Skeletal muscle cell (primary cell): Measurements from ENCODE around the gene SLC17A2.

Source experiments
- DNase-seq: peaks from one replicate; pipeline ENCODE4 v3.0.0-alpha.2; 2010; ENCODE audit warnings: low read depth
- H3K4me3 ChIP-seq: 2 replicates; pipeline ENCODE4 v1.5.1; 2011; ENCODE audit warnings: low read depth, mild to moderate bottlenecking, control low read depth, low read length, moderate library complexity

SLC17A2 gene

GRCh38 chr6:25927756-25928216, 2.7 kb downstream of the SLC17A2 start:
- no peak for DNase-seq
- H3K4me3 ChIP-seq, result no peak overlapping the region

DNA sequence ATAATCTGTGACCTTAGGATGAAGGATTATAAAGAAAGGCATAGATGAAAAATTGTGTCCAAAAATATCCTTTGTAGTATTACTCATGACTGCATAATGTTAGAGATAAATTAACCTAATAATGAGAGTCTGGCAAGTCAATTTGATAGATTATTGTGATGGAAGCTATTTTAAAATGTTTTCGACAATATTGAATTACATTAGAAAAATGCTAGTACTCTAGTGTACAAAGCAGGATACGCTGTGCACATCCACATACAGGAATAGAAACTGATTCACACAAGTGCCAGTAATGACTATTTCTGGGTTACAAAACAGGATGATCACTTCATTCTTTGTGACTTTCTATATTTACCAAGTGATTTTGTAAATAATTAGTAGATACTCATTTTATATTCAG, 3.3 kb downstream of the SLC17A2 start:
- no peak for DNase-seq
- H3K4me3 ChIP-seq, result no peak overlapping the region

DNA sequence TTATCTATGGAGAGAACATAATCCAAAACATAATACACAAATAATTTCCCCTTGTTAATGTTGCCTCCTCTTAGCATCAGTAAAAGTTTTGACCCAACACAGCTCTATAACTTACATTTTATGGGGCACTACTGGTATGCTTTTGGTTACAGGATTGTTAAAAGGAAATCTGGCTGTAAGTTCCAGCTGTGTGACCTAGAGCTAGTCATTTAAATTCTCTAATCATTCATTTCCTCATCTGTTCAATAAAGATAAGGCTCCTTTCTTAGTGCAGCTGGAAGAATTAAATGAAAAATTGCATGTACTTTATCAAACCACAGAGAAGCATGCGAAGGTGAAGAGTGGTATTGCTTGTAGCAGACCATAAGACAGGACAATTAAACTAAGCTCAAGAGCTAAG, 4.6 kb downstream of the SLC17A2 start:
- H3K4me3 ChIP-seq, result no peak overlapping the region
- no peak for DNase-seq

DNA sequence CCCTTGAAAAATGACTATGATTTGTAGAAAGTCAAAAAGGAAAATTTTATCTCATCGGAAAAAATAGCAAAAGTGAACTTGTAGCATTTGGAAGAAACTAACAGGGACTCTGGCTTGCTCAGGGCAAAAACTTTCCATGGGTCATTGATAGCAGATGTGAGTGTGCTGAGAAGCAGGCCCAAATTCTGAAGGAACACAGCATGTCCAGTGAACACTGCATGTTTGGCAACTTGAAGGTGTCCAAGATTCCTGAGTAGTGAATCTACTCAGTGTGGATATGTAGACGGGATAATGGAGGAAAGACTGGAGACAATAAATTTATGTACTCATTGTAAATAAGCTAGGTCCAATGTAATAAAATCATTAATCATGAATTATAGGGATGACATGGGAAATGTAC, 8.2 kb downstream of the SLC17A2 start:
- no peak overlapping the region for H3K4me3 ChIP-seq
- DNase-seq, result no peak

DNA sequence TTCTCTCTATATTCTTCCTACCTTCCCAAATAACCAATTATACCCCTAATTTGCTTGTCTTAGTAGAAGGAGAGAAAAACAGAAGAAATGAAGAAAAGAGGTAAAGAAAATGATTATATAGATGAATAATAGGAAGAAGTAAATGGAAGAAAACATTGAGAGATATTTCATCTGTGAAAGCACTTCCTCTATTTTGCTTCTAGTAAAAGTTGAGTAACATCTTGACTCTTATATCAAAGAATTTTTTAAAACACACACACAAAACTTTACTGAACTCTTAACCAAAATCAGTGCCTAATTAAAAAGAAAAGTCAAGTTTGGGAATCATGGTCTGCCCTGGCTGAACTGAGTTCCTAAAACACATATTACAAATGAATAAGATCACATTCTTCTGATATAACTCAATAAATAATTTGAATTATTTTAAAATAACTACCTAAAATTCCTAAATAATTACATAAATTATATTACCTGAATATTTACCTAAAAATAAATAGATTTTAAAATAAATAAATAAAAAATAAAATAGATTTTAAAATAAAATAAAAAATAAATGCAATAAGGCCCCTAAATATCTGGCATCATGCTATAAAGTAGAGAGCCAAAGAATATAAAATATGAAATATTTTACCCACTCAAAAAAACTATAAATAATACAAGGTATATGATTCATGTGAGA, 8.8 kb downstream of the SLC17A2 start:
- H3K4me3 ChIP-seq, result no peak overlapping the region
- DNase-seq, result no peak

DNA sequence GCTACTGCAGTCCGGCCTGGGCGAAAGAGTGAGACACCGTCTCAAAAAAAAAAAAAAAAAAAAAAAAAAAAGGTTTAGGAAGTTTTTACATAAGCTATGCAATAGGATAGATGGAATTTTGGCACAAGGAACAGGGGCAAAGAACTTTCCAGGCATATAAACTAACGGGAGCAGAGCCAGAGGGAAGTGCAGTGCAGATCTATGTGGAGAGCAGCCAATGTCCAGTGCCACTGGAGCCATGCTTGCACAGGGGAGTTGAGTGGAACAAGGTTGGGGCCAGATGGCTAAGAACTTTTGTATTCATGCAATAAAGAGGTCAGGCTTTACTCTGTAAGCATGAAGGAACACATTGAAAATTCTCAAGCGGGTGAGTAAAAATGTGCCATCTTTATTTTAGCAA, 10.8 kb downstream of the SLC17A2 start:
- no peak for DNase-seq
- no peak overlapping the region for H3K4me3 ChIP-seq

DNA sequence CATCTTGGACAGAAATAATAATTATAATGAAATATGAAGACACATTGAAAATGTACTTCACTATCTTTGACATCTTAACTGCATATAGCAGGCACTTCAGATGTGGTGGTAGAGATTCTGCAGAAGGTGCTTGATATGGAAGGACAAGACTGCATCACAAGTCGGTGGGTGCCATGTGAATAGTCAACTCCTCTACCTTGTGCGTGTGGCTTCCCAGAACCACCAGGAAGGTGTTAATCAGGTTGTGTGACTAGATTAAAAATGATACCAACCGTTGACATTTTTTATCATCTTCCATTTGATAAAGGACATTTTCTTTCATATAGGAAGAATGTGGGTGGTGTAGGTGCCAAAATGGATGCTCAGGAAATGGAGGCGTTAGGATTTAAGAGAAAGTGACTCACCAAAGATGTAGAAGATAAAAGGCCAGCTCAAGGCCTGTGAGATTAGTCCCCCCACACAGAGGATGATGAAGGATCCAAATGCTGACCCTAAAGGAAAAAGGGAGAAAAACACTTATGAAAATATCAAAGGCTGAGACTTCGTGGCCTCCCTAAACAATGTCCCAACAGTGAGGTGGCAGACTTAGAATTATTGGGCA, 12.3 kb downstream of the SLC17A2 start:
- H3K4me3 ChIP-seq, result no peak overlapping the region
- DNase-seq, result no peak

GRCh38 chr6:25916789-25917490, 13.6 kb downstream of the SLC17A2 start:
- H3K4me3 ChIP-seq, result no peak overlapping the region
- no peak for DNase-seq

DNA sequence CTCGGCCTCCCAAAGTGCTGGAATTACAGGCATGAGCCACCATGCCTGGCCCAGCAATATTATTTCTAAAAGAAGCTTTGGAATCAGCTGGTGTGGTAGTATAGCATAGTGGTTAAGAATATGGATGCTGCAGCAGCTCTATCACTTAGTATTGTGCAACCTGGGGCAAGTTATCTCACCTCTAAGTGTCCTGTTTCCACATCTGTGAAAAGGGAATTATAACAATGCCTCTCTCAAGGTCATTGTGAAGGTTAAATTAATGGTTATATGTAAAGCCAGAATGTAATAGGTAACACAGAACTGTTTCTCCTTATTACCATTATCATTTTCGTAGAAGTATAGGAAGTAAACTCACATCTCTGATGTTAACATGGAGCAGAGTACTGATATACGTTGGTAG, 14.2 kb downstream of the SLC17A2 start:
- H3K4me3 ChIP-seq, result no peak overlapping the region
- DNase-seq, result no peak

DNA sequence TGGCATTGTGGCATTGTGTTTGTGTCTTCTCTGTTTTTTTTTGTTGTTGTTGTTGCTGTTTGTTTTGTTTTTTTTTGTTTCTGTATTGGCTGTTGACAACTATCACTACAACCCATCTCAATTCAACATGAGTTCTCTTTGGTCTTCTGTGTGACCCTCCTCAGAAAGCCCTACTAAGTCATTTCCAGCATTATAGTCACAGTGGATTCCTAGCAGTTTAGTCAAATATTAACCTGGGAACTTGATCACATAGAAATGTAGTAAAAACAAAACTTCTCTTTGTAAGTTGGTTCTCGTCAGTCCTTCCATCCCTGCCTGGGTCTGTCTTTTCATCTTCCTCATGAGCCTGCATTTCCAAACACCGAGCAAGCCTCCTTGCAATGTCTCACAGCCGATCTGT, 16.8 kb downstream of the SLC17A2 start:
- no peak overlapping the region for H3K4me3 ChIP-seq
- DNase-seq, result no peak

GRCh38 chr6:25911351-25911750, 19.1 kb downstream of the SLC17A2 start:
- no peak for DNase-seq
- H3K4me3 ChIP-seq, result no peak overlapping the region

- no peak for DNase-seq
- no peak overlapping the region for H3K4me3 ChIP-seq
Observed at GRCh38 chr6:25907475-25908014, 22.9 kb downstream of the SLC17A2 start.

- no peak overlapping the region for H3K4me3 ChIP-seq
- no peak for DNase-seq
Observed at GRCh38 chr6:25903467-25904099, 26.9 kb downstream of the SLC17A2 start.

GRCh38 chr6:25902071-25902470, 28.4 kb downstream of the SLC17A2 start:
- no peak for DNase-seq
- no peak overlapping the region for H3K4me3 ChIP-seq

- no peak overlapping the region for H3K4me3 ChIP-seq
- DNase-seq, result no peak
Observed at GRCh38 chr6:25900843-25901242, 29.6 kb downstream of the SLC17A2 start.

DNA sequence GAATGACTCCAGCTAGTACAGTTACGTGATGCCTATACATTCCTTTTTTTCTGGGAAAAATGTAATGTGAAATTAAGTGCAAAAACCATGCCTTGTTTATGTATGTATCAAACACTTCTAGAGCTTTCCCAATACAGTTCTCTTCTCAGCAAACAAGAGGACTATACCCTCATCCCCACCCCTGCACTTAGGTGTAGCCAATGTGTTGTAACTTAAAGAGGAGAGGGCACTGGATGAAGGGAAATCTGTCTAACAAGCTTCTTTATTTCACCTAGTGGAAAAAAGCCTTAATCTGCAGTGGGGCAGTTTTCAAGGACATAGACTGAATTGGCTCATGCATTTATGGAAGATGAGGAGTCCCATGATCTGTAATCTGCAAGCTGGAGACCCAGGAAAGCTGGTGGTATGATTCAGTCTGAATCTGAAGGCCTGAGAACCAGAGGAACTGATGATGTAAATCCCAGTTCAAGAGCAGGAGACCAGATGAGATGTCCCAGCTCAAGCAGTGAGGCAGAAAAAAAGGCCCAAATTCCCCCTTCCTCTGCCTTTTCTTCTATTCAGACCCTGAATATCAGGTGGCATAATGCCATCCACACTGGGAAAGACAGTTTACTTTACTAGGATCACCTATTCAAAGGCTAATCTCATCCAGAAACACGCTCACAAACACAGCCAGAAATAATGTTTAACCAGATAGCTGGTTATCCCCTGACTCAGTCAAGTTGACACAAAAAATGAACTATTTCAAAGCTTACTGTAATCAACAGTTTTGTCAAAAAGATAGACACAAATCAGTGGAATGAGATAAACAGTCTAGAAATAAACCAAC, 30.7 kb downstream of the SLC17A2 start:
- no peak overlapping the region for H3K4me3 ChIP-seq
- DNase-seq, result no peak

DNA sequence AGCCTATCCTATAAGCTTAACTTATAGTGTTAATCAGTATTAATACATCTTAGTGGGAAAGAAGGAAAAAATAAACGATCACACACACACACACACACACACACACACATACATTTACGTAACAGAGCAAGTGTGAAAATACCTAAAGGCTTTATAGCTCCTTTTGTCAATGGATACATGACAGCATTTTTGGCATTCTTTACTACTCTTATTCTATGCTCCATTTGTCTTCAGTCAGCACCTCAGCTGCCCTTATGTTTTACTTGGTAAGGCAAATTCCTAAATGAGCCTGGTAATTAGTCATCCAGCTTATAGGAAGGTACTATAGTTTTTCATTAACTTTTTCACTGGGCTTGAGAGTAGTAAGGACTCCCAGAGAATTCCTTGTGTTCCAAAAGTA, 31.4 kb downstream of the SLC17A2 start:
- H3K4me3 ChIP-seq, result no peak overlapping the region
- DNase-seq, result no peak

GRCh38 chr6:25898289-25898977, 32.1 kb downstream of the SLC17A2 start:
- no peak overlapping the region for H3K4me3 ChIP-seq
- DNase-seq, result no peak

- no peak for DNase-seq
- H3K4me3 ChIP-seq, result no peak overlapping the region
Observed at GRCh38 chr6:25896252-25896651, 34.2 kb downstream of the SLC17A2 start.
